ENCODE data around the gene CXCL8.
"Not testable (repeated sequence)": the region's sequence is repeated elsewhere in the genome, so short reads cannot be mapped to it uniquely, and the experiment has no call there.

CXCL8 gene

GRCh38 chr4:73744203-73744602, 3.8 kb downstream of the CXCL8 start:
- DNase-seq, result no peak

GRCh38 chr4:73750730-73751129, 10.4 kb downstream of the CXCL8 start:
- no peak for DNase-seq

GRCh38 chr4:73751166-73751565, 10.8 kb downstream of the CXCL8 start:
- DNase-seq, result no peak

GRCh38 chr4:73751830-73752229, 11.5 kb downstream of the CXCL8 start:
- DNase-seq, result no peak

- no peak for DNase-seq
These were observed 12.1 kb downstream of the CXCL8 start for GRCh38 chr4:73752424-73752823.

GRCh38 chr4:73753215-73753614, 12.8 kb downstream of the CXCL8 start:
- DNase-seq, result no peak

GRCh38 chr4:73754934-73755333, 14.6 kb downstream of the CXCL8 start:
- no peak for DNase-seq

GRCh38 chr4:73759357-73759756, 19.0 kb downstream of the CXCL8 start:
- no peak for DNase-seq

- DNase-seq, result no peak
These were observed 21.5 kb downstream of the CXCL8 start for GRCh38 chr4:73761856-73762255.

- no peak for DNase-seq
These were observed 22.0 kb downstream of the CXCL8 start for GRCh38 chr4:73762409-73762808.

GRCh38 chr4:73763877-73764276, 23.5 kb downstream of the CXCL8 start:
- DNase-seq, result no peak

- no peak for DNase-seq
These were observed 24.1 kb downstream of the CXCL8 start for GRCh38 chr4:73764513-73764912.

GRCh38 chr4:73765296-73765695, 24.9 kb downstream of the CXCL8 start:
- DNase-seq, result no peak

- no peak for DNase-seq
These were observed 30.5 kb downstream of the CXCL8 start for GRCh38 chr4:73770917-73771316.

GRCh38 chr4:73772363-73772762, 32.0 kb downstream of the CXCL8 start:
- DNase-seq, result no peak

- DNase-seq, result not testable (repeated sequence)
These were observed 34.0 kb downstream of the CXCL8 start for GRCh38 chr4:73774406-73774805.

- peak; percentile 39 for DNase-seq
These were observed 36.0 kb downstream of the CXCL8 start for GRCh38 chr4:73776321-73776729.

- peak; percentile 15 for DNase-seq
These were observed 37.2 kb downstream of the CXCL8 start for GRCh38 chr4:73777612-73778011.

- DNase-seq, result no peak
These were observed 39.9 kb downstream of the CXCL8 start for GRCh38 chr4:73780243-73780642.

GRCh38 chr4:73780834-73781233, 40.5 kb downstream of the CXCL8 start:
- no peak for DNase-seq

- DNase-seq, result no peak
These were observed 48.0 kb downstream of the CXCL8 start for GRCh38 chr4:73788411-73788810.

Data from eye (tissue), 1 donor.